H1 (cell line): ENCODE measurements around the gene ASB3. TPM values are rescaled to one million over a fixed set of nuclear protein-coding genes. Genes with fewer than 3 reads are reported as not detected.

Experiments
- CHD2 ChIP-seq: IDR thresholded peaks from 2 replicates; pipeline ENCODE4 v1.6.1; 2012; ENCODE audit warnings: low read length, improper control_type of control experiment
- CHD7 ChIP-seq: fragments of 300-600 bp; sonication (generic); IDR thresholded peaks from 2 replicates; pipeline ENCODE4 v1.7.1; 2012; ENCODE audit warnings: low read length, moderate library complexity, mild to moderate bottlenecking, inconsistent platforms; ENCODE audit not compliant: insufficient replicate concordance
- HDAC2 ChIP-seq, 2 experiments: fragments of 300-600 bp in 1 of 2; sonication (generic) in 1 of 2; IDR thresholded peaks; 2 replicates each; pipeline ENCODE4 v1.6.1; 2011 to 2012; ENCODE audit warnings: low read depth in 2 of 2, low read length in 2 of 2, mild to moderate bottlenecking in 2 of 2, moderate library complexity in 2 of 2, borderline replicate concordance in 1 of 2, inconsistent platforms in 1 of 2
- SAP30 ChIP-seq: fragments of 300-600 bp; sonication (generic); IDR thresholded peaks from 2 replicates; pipeline ENCODE4 v1.7.1; 2012; ENCODE audit warnings: low read length, moderate library complexity, mild to moderate bottlenecking, inconsistent platforms; ENCODE audit not compliant: insufficient read depth, insufficient replicate concordance
- TBP ChIP-seq: IDR thresholded peaks from 2 replicates; pipeline ENCODE4 v1.6.1; 2011; ENCODE audit warnings: low read depth, low read length, improper control_type of control experiment
- USF2 ChIP-seq: IDR thresholded peaks from 2 replicates; pipeline ENCODE4 v1.6.1; 2011; ENCODE audit warnings: low read length, improper control_type of control experiment
- polyA plus RNA-seq, 7 experiments: library from polyadenylated mRNA; depleted of rRNA in 3 of 7; stranded (reverse) in 5 of 7; unstranded in 2 of 7; fragments of >200 nt in 5 of 7; fragments of 200-250 nt in 2 of 7; gene quantifications; 1 replicate in 5 of 7; 2 replicates in 1 of 7; 4 replicates in 1 of 7; pipeline versions ENCODE4 v1.2.1 to v1.2.3, GENCODE V29; 2011 to 2013; ENCODE audit warnings: missing spikeins in 2 of 7, mixed read lengths in 2 of 7
- total RNA-seq: library from RNA; stranded (reverse); fragmentation: NEBNext Ultra II Directional; extraction: Animal tissue kit (Norgen Biotek cat#: 25700); gene quantifications from 2 replicates; pipeline ENCODE4 v1.2.1, GENCODE V29; 2021

ASB3 gene
- total and polyA plus RNA-seq, 2 of the 8 experiments (the other 6 are each of a cell fraction or from before 2014, with no cell fraction given) = 22.6 to 25.4 TPM

- TF ChIP-seq CHD7 (no peak), SAP30 (no peak), HDAC2 (IDR thresholded peaks at IDR 0.05; ENCODE audit: borderline replicate concordance in 1 of 2, low read depth in 2 of 2, low read length in 2 of 2) (no peak), CHD2 (no peak), USF2 (no peak), TBP (no peak)
Observed at GRCh38 chr2:53829273-53829979, 42.7 kb upstream of the ASB3 start (continued).
